GM13976 (cell line): ENCODE measurements around the gene ANGPT4.
"Not testable (repeated sequence)": the region's sequence is repeated elsewhere in the genome, so short reads cannot be mapped to it uniquely, and the experiment has no call there.

Source experiments
- DNase-seq: peaks from one replicate; pipeline ENCODE4 v3.0.0; 2012; ENCODE audit warnings: low spot score
- in situ Hi-C: fragments of 300-500 bp; cut with MboI; formaldehyde crosslinking; loops from one replicate; pipeline ENCODE4 v1.12.0; 2022; ENCODE audit warnings: low sequenced_read_pairs, mixed read lengths, inconsistent platforms; ENCODE audit not compliant: unreplicated experiment
- TF ChIP-seq, protein P1 (sequence below): IDR thresholded peaks from 2 replicates; pipeline ENCODE4 v1.5.1; 2012; ENCODE audit warnings: borderline replicate concordance, mild to moderate bottlenecking; ENCODE audit not compliant: insufficient read depth; ENCODE audit errors: extremely low read depth, missing control alignments, control extremely low read depth

The ANGPT4 gene

DNA sequence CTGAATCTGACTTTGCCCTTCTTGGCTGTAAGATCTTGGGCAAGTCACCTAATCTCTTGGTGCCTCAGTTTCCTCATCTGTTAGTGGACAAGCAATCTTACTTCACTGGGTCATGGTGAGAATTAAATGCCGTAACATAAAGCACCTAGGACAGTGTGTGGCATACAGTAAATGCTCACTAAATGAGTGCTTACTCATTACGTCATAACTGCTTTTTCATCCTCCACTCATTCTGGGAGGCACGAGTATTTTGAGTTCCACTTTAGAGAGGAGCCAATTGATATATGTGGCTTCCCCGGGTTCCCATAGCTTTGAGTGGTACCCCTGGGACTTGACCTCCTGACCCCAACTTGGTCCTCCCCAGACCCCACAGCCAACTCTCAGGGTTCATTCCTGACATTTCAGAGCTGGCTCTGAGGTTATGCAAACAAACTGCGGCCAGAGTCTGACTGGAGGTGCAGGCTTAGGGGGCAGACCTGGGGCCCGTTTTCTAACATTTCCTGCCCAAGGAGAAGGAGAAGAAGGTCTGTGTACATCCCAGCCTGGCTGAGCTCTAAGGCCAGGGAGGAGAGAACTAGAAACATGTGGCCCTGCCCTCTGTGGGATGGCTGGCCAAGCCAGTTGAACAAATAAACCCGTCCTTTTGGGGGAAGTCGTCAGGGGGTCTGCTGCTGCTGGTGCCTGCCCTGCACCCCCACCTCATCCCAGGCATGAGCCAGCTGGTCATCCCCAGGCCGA is 5.8 kb downstream of the ANGPT4 start:
- in situ Hi-C loops = no loop called here
- no peak for DNase-seq
- TF ChIP-seq, protein P1, sequence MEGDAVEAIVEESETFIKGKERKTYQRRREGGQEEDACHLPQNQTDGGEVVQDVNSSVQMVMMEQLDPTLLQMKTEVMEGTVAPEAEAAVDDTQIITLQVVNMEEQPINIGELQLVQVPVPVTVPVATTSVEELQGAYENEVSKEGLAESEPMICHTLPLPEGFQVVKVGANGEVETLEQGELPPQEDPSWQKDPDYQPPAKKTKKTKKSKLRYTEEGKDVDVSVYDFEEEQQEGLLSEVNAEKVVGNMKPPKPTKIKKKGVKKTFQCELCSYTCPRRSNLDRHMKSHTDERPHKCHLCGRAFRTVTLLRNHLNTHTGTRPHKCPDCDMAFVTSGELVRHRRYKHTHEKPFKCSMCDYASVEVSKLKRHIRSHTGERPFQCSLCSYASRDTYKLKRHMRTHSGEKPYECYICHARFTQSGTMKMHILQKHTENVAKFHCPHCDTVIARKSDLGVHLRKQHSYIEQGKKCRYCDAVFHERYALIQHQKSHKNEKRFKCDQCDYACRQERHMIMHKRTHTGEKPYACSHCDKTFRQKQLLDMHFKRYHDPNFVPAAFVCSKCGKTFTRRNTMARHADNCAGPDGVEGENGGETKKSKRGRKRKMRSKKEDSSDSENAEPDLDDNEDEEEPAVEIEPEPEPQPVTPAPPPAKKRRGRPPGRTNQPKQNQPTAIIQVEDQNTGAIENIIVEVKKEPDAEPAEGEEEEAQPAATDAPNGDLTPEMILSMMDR = no peak

DNA sequence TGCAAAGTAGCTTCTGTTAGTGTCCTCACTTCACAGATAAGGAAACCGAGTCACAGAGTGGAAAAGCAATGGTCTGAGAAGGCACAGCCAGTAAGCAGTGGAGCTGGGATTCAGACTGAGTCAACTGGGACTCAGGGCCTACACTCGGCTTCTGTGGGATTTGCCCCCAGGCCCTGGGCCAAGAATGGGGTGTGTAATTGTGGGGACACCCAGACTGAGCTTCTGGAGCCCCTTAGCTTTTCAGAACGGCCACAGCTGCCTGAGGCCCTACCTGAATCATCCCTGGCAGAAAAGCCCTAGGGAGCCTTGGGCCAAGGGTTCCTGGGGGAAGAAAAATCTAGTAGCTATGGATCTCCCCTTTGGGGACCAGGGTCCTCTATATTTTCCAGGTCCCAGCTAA is 6.5 kb downstream of the ANGPT4 start:
- DNase-seq = no peak
- TF ChIP-seq, protein P1 = no peak
- in situ Hi-C loops = no loop called here

DNA sequence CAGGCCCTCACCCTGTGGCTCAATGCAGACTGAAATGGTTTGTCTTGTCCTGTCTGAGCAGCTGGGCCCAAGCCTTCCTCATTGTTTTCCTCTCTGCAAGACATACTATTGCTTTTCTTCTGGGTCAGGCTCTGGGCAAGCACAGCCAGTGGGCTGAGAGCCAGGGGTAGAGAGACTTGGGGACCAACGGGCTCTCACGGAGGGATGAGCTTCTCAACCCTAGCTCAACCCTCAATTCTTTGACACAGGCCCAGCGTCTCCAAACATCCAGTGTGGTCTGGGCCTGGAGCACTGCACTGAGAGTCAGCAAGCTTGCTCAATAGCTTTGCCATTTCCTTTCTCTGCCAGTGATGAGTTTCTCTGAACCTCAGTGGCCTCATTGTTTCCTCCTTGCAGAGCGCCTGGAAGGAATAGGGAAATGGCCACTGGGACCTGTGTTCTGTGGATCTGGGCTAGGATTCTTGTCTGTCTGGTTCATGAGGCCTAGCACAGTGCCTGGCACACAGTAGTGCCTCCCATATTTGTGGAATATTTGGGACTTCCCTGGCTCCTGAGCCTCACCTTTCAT is 9.3 kb downstream of the ANGPT4 start:
- in situ Hi-C loops = no loop called here
- no peak for DNase-seq
- TF ChIP-seq, protein P1 = no peak

DNA sequence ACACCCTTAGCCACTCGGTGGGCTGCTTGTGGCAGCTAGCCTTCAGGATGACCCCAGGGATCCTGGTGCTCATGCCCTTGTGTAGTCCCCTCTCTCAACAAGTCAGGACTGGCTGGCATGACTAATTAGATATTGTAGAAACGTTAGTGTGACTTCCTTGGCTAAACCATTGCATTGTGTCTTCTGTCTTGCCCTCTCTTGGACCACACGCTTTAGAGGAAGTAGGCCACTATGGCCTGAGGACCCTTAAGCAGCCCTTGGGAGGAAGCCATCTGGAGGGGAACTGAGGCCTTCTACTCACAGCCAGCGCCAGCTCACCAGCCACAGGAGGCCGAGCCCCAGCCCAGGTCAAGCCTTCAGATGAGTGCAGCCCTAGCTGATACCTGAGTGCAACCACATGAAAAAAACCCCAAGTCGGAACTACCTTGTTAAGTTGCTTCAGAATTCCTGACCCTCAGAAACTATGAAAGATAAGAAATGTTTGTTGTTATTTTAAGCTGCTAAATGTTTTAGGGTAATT is 10.1 kb downstream of the ANGPT4 start:
- DNase-seq = no peak

GRCh38 chr20:905396-905961 is 10.7 kb downstream of the ANGPT4 start:
- TF ChIP-seq, protein P1 = no peak
- DNase-seq = no peak
- in situ Hi-C loops = no loop called here

More for the DNA sequence above, 10.1 kb downstream of the ANGPT4 start:
- TF ChIP-seq, protein P1 = no peak
- in situ Hi-C loops = no loop called here

DNA sequence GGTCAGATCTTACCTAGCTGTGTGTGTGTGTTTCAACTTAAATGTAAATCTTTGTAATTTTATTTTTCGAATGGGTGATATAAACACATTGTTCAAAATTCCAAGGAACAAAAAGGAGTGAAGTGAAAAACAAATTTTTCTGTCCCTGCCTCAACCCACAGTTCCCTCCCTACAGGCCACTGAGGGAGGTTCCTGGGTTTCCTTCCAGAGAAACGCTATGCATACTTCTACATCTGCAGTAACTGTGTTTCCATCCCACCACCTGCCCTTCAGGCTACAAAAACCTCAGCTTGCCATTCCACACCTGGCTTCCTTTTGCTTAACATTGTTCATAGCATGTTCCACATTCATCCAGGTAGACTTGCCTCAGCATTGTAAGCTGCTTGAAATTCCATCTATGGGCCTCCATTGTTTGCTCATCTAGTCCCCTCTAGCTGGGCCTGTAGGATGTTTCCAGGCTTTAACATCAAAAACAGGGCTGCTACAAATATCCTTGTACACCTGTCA is 12.0 kb downstream of the ANGPT4 start:
- no peak for DNase-seq
- TF ChIP-seq, protein P1 = no peak
- in situ Hi-C loops = no loop called here

GRCh38 chr20:897436-897835 is 18.7 kb downstream of the ANGPT4 start:
- in situ Hi-C loops, DNase-seq: not testable (repeated sequence)
